Activated naive CD8-positive, alpha-beta T cell (primary cell): ENCODE data around the gene CDKAL1.

Experiments used
- H3K27ac Mint-ChIP-seq: one replicate; pipeline ENCODE4 v1.8.0; 2021; ENCODE audit warnings: mixed read lengths
- H3K27me3 Mint-ChIP-seq: one replicate; pipeline ENCODE4 v1.8.0; 2021; ENCODE audit warnings: mixed read lengths
- H3K36me3 Mint-ChIP-seq: one replicate; pipeline ENCODE4 v1.8.0; 2021; ENCODE audit warnings: mixed read lengths
- H3K4me1 Mint-ChIP-seq: one replicate; pipeline ENCODE4 v1.8.0; 2021; ENCODE audit warnings: low read depth, mixed read lengths
- H3K4me3 Mint-ChIP-seq: one replicate; pipeline ENCODE4 v1.8.0; 2021; ENCODE audit warnings: mild to moderate bottlenecking, mixed read lengths
- H3K9me3 Mint-ChIP-seq: one replicate; pipeline ENCODE4 v1.8.0; 2021; ENCODE audit warnings: low read depth, mixed read lengths

The CDKAL1 gene

DNA sequence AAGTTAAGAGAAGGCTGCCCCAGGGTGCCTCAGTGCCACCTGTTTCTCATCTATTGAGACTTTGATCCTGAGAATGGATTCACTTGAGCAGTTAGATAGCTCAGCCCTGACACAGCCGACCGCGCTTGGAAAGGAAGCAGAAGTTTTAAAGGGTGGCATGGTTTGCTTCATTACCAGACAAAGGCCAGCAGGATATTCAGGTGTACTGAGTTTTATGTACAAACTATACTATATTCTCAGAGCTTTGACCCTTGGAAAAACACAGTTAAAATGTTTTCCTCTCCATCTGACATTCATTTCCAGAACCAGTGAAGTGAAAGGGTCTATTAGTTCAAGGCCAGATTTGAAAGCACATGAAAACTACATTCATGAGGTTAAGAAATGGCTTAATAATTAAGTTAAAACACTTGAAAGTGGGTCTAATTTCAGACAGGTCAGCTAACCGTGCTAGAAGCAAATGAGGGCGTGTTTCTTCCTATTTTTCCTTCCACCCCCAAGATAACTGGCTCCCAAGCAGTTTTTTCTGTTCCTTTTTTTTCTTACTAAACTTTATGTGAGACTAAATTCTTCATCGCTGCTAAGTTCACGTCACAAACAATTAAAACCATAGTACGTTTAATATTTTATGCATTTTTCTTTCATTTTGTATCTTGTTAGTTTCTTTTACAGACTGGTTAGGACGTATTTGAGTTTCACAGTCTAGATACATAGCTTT is 674.0 kb downstream of the CDKAL1 start:
- Mint-ChIP-seq H3K4me3 (no peak overlapping the region), H3K4me1 (no peaks in the 10 kb centered on the region), H3K9me3 (peaks cover 3% of the 10 kb centered on the region), H3K27ac (no peak overlapping the region), H3K36me3 (peaks cover 54% of the 10 kb centered on the region), H3K27me3 (no peaks in the 10 kb centered on the region)

DNA sequence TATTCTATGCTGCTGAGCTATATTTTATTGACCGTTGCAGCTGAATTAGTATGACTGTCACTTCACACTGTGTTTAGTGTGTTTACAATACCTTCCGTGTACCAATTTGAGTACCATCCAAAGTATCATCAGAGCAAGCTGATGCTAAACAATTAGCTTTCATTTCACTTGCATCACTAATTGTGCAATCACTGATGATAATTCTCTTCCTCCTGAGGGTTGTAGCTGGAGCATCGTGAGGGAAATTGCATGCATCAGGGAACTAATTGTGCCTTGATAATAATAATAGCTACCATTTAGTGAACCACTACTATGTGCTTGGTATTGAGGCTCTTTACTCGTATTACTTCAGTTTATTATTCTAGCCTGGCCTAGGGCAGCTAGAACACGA is 674.5 kb downstream of the CDKAL1 start:
- no peak overlapping the region for H3K4me3 Mint-ChIP-seq
- H3K27ac Mint-ChIP-seq, result no peak overlapping the region
- H3K27me3 Mint-ChIP-seq, result no peaks in the 10 kb centered on the region
- no peaks in the 10 kb centered on the region for H3K4me1 Mint-ChIP-seq
- H3K36me3 Mint-ChIP-seq, result peaks cover 58% of the 10 kb centered on the region
- peaks cover 3% of the 10 kb centered on the region for H3K9me3 Mint-ChIP-seq

GRCh38 chr6:21213492-21213891 is 679.2 kb downstream of the CDKAL1 start:
- H3K27ac Mint-ChIP-seq, result no peak overlapping the region
- no peaks in the 10 kb centered on the region for H3K4me1 Mint-ChIP-seq
- H3K36me3 Mint-ChIP-seq, result peaks cover 59% of the 10 kb centered on the region

GRCh38 chr6:21214738-21215448 is 680.6 kb downstream of the CDKAL1 start:
- H3K4me3 Mint-ChIP-seq, result no peak overlapping the region
- H3K27ac Mint-ChIP-seq, result no peak overlapping the region
- H3K36me3 Mint-ChIP-seq, result peaks cover 47% of the 10 kb centered on the region
- no peaks in the 10 kb centered on the region for H3K4me1 Mint-ChIP-seq
- peaks cover 4% of the 10 kb centered on the region for H3K9me3 Mint-ChIP-seq
- H3K27me3 Mint-ChIP-seq, result no peaks in the 10 kb centered on the region

More at GRCh38 chr6:21213492-21213891, 679.2 kb downstream of the CDKAL1 start:
- peaks cover 4% of the 10 kb centered on the region for H3K9me3 Mint-ChIP-seq
- no peaks in the 10 kb centered on the region for H3K27me3 Mint-ChIP-seq
- no peak overlapping the region for H3K4me3 Mint-ChIP-seq

DNA sequence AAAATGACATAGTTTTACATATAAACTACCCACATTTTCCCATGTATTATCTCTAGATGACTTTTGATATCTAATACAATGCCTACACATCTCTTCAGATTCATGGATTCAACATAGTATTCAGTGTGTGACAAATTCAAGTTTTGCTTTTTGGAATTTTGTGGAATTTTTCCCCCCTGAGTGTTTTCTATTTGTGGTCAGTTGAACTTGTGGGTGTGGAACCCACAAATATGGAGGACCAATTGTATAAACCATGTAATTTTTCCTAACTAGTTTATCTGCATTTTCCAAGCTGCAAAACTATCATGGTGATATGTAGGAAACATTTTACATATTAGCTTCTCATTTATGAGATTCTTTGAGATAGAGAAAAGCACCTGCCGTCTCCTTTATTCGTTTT is 685.0 kb downstream of the CDKAL1 start:
- Mint-ChIP-seq H3K36me3 (peaks cover 30% of the 10 kb centered on the region), H3K27ac (no peak overlapping the region), H3K4me3 (no peak overlapping the region), H3K4me1 (no peaks in the 10 kb centered on the region), H3K9me3 (peaks cover 4% of the 10 kb centered on the region), H3K27me3 (no peaks in the 10 kb centered on the region)

DNA sequence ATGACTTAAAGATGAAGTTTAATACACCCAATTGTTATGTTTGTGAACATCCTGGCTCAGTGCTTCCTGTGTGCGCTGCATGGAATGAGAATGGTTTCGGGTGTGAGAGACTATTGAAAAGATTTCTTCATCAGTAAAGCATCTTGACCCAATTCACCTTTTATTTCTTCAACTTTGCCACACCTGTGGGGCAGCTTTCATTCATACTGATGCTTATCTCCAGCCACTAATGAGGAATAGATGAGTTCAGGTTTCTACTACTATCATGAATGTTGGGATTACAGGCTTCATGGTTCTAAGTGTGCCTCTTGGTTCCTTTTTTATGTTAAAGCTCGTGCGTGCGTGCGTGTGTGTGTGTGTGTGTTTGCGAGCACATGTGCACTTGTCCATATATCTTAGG is 685.6 kb downstream of the CDKAL1 start:
- no peaks in the 10 kb centered on the region for H3K4me1 Mint-ChIP-seq
- peaks cover 4% of the 10 kb centered on the region for H3K9me3 Mint-ChIP-seq
- H3K36me3 Mint-ChIP-seq, result peaks cover 25% of the 10 kb centered on the region
- H3K4me3 Mint-ChIP-seq, result no peak overlapping the region
- no peaks in the 10 kb centered on the region for H3K27me3 Mint-ChIP-seq
- no peak overlapping the region for H3K27ac Mint-ChIP-seq

- H3K27ac Mint-ChIP-seq, result no peak overlapping the region
- H3K4me1 Mint-ChIP-seq, result no peaks in the 10 kb centered on the region
- H3K27me3 Mint-ChIP-seq, result no peaks in the 10 kb centered on the region
- H3K9me3 Mint-ChIP-seq, result peaks cover 4% of the 10 kb centered on the region
- H3K36me3 Mint-ChIP-seq, result peaks cover 24% of the 10 kb centered on the region
- no peak overlapping the region for H3K4me3 Mint-ChIP-seq
These were observed 686.2 kb downstream of the CDKAL1 start for GRCh38 chr6:21220271-21220987.

GRCh38 chr6:21222656-21223055 is 688.4 kb downstream of the CDKAL1 start:
- H3K36me3 Mint-ChIP-seq, result peaks cover 18% of the 10 kb centered on the region
- no peak overlapping the region for H3K27ac Mint-ChIP-seq
- no peaks in the 10 kb centered on the region for H3K9me3 Mint-ChIP-seq
- no peaks in the 10 kb centered on the region for H3K27me3 Mint-ChIP-seq
- H3K4me1 Mint-ChIP-seq, result no peaks in the 10 kb centered on the region
- no peak overlapping the region for H3K4me3 Mint-ChIP-seq

- no peaks in the 10 kb centered on the region for H3K27me3 Mint-ChIP-seq
- no peak overlapping the region for H3K27ac Mint-ChIP-seq
- H3K9me3 Mint-ChIP-seq, result no peaks in the 10 kb centered on the region
- no peaks in the 10 kb centered on the region for H3K4me1 Mint-ChIP-seq
- H3K4me3 Mint-ChIP-seq, result no peak overlapping the region
- H3K36me3 Mint-ChIP-seq, result peaks cover 30% of the 10 kb centered on the region
These were observed 691.7 kb downstream of the CDKAL1 start for GRCh38 chr6:21225912-21226311.

- Mint-ChIP-seq H3K27me3 (no peaks in the 10 kb centered on the region), H3K4me3 (no peak overlapping the region), H3K4me1 (no peaks in the 10 kb centered on the region), H3K36me3 (peaks cover 35% of the 10 kb centered on the region), H3K27ac (no peak overlapping the region), H3K9me3 (no peaks in the 10 kb centered on the region)
These were observed 693.2 kb downstream of the CDKAL1 start for GRCh38 chr6:21227486-21227885.

- Mint-ChIP-seq H3K4me1 (no peaks in the 10 kb centered on the region), H3K4me3 (no peak overlapping the region), H3K27me3 (no peaks in the 10 kb centered on the region), H3K9me3 (no peaks in the 10 kb centered on the region), H3K27ac (no peak overlapping the region), H3K36me3 (peaks cover 41% of the 10 kb centered on the region)
These were observed 694.2 kb downstream of the CDKAL1 start for GRCh38 chr6:21228411-21228810.

- Mint-ChIP-seq H3K27ac (no peak overlapping the region), H3K36me3 (peaks cover 47% of the 10 kb centered on the region), H3K4me3 (no peak overlapping the region), H3K4me1 (no peaks in the 10 kb centered on the region), H3K9me3 (peaks cover 3% of the 10 kb centered on the region), H3K27me3 (no peaks in the 10 kb centered on the region)
These were observed 694.7 kb downstream of the CDKAL1 start for GRCh38 chr6:21228876-21229460.

- Mint-ChIP-seq H3K27me3 (no peaks in the 10 kb centered on the region), H3K4me1 (no peaks in the 10 kb centered on the region), H3K27ac (no peak overlapping the region), H3K4me3 (no peak overlapping the region), H3K9me3 (peaks cover 9% of the 10 kb centered on the region), H3K36me3 (peaks cover 57% of the 10 kb centered on the region)
These were observed 696.3 kb downstream of the CDKAL1 start for GRCh38 chr6:21230536-21230935.

DNA sequence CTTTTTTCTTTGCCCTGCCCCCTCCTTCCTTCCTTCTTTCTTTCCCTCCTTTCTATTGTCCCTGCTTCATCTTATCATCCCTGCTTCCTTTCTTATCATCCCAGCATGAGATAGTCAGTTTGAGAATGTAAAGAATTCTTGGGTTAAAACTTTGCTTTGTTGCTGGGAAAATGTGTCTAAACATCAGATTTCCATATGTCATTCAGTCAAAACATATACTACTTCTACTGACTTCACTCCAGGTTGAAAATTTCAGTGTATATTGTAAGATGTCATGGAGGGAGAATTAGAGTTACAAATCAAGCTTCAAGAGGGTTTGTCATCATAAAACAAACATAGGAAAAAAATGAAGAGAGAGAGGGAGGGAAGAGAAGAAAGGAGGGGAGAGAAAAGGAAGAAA is 700.9 kb downstream of the CDKAL1 start:
- Mint-ChIP-seq H3K27ac (no peak overlapping the region), H3K4me1 (no peaks in the 10 kb centered on the region), H3K4me3 (no peak overlapping the region), H3K9me3 (peaks cover 20% of the 10 kb centered on the region), H3K27me3 (no peaks in the 10 kb centered on the region), H3K36me3 (peaks cover 45% of the 10 kb centered on the region)

GRCh38 chr6:21238208-21238607 is 704.0 kb downstream of the CDKAL1 start:
- Mint-ChIP-seq H3K27ac (no peak overlapping the region), H3K9me3 (peaks cover 25% of the 10 kb centered on the region), H3K27me3 (no peaks in the 10 kb centered on the region), H3K36me3 (peaks cover 19% of the 10 kb centered on the region), H3K4me1 (no peaks in the 10 kb centered on the region), H3K4me3 (no peak overlapping the region)
